Amniotic stem cell (primary cell): ENCODE data around the gene MRPS10.
A peak's percentile ranks its signal among the peaks of the same experiment; 100 is the strongest.

Experiments used
- DNase-seq: peaks from one replicate; lab custom pipeline; 2025; lab: John Stamatoyannopoulos, UW

MRPS10 gene

GRCh38 chr6:42217519-42218367 is at the start of gene MRPS10:
Gene MRPS10 (minus strand): TSS chr6:42217861. CDS start chr6:42217849, 12 bp downstream.
- peak; percentile 93 for DNase-seq

GRCh38 chr6:42266538-42266937 is 48.9 kb upstream of the MRPS10 start:
- DNase-seq: no peak

- DNase-seq: no peak
Observed at GRCh38 chr6:42264852-42265390, 47.3 kb upstream of the MRPS10 start.

- no peak for DNase-seq
Observed at GRCh38 chr6:42264162-42264851, 46.6 kb upstream of the MRPS10 start.

GRCh38 chr6:42263165-42263728 is 45.6 kb upstream of the MRPS10 start:
- no peak for DNase-seq

- DNase-seq: no peak
Observed at GRCh38 chr6:42260972-42261371, 43.3 kb upstream of the MRPS10 start.

GRCh38 chr6:42260396-42260888 is 42.8 kb upstream of the MRPS10 start:
- no peak for DNase-seq

GRCh38 chr6:42259841-42260395 is 42.3 kb upstream of the MRPS10 start:
- DNase-seq: no peak

- no peak for DNase-seq
Observed at GRCh38 chr6:42259286-42259685, 41.6 kb upstream of the MRPS10 start.

GRCh38 chr6:42257614-42258013 is 40.0 kb upstream of the MRPS10 start:
- DNase-seq: no peak

- no peak for DNase-seq
Observed at GRCh38 chr6:42257063-42257462, 39.4 kb upstream of the MRPS10 start.

- no peak for DNase-seq
Observed at GRCh38 chr6:42255050-42255449, 37.4 kb upstream of the MRPS10 start.

- DNase-seq: no peak
Observed at GRCh38 chr6:42254505-42254904, 36.8 kb upstream of the MRPS10 start.

- no peak for DNase-seq
Observed at GRCh38 chr6:42251911-42252637, 34.4 kb upstream of the MRPS10 start.

GRCh38 chr6:42251500-42251899 is 33.8 kb upstream of the MRPS10 start:
- no peak for DNase-seq

GRCh38 chr6:42250274-42250931 is 32.7 kb upstream of the MRPS10 start:
- no peak for DNase-seq

GRCh38 chr6:42249279-42249678 is 31.6 kb upstream of the MRPS10 start:
- no peak for DNase-seq

GRCh38 chr6:42243046-42243445 is 25.4 kb upstream of the MRPS10 start:
- DNase-seq: no peak

- no peak for DNase-seq
Observed at GRCh38 chr6:42241915-42242314, 24.3 kb upstream of the MRPS10 start.

GRCh38 chr6:42239736-42240375 is 22.2 kb upstream of the MRPS10 start:
- no peak for DNase-seq
